HCT116 (cell line): ENCODE results near the gene ACTL10. TPM values are rescaled to one million over a fixed set of nuclear protein-coding genes. Genes with fewer than 3 reads are reported as not detected.

Experiments
- ATAC-seq: fragments of 200-7000 bp; cut with Tn5 transposase; 2 replicates; pipeline ENCODE4 v1.9.1; 2020; ENCODE audit warnings: mild to moderate bottlenecking, moderate library complexity
- BruUV-seq: library from RNA; stranded (reverse); fragments of 400-500 nt; replicated peaks from 2 replicates; lab custom pipeline; 2021; lab: Mats Ljungman, UMichigan
- CTCF ChIA-PET: fragments of 300-600 bp; sonication (Branson Sonifier 250); formaldehyde crosslinking; loops from one replicate; lab custom pipeline; 2021; ENCODE audit warnings: antibody characterized with exemption; lab: Charles Lee
- POLR2A ChIA-PET: fragments of 300-600, 350-600 bp; sonication (Branson Sonifier 250); formaldehyde crosslinking; loops from one replicate; lab custom pipeline; 2021; ENCODE audit warnings: antibody characterized with exemption; lab: Charles Lee
- RAD21 ChIA-PET, 2 experiments: fragments of 300-600 bp; sonication (Branson Sonifier 250); formaldehyde crosslinking; loops; one replicate each; lab custom pipeline; 2023; ENCODE audit warnings: low total read pairs in 2 of 2; ENCODE audit not compliant: uncharacterized antibody in 2 of 2, unreplicated experiment in 2 of 2, low non-redundant PET in 1 of 2; lab: Charles Lee
- DNase-seq: peaks from one replicate; pipeline ENCODE4 v3.0.0-alpha.2; 2010; ENCODE audit warnings: low read depth, low spot score
- H2AFZ ChIP-seq: fragments of 200-600 bp; shearing (Covaris generic), sonication (generic); 2 replicates; pipeline ENCODE4 v1.6.1; 2017; ENCODE audit warnings: low read depth, mixed run types, mixed read lengths, antibody characterized with exemption, low read length; ENCODE audit not compliant: poor library complexity, severe bottlenecking
- H3K27ac ChIP-seq: 2 replicates; pipeline ENCODE4 v1.5.1; 2012; ENCODE audit warnings: low read depth, low read length
- H3K27me3 ChIP-seq: fragments of 200-600 bp; sonication (generic); 2 replicates; pipeline ENCODE4 v1.6.1; 2016; ENCODE audit warnings: mixed run types, low read length, mixed read lengths; ENCODE audit not compliant: insufficient read depth
- H3K36me3 ChIP-seq, 2 experiments: fragments of 200-500 bp in 1 of 2; fragments of 200-600 bp in 1 of 2; sonication (Bioruptor generic) in 1 of 2; sonication (generic) in 1 of 2; 2 replicates each; pipeline versions ENCODE4 v1.5.1 to v1.6.1; 2014 to 2016; ENCODE audit warnings: low read length in 2 of 2, inconsistent platforms in 1 of 2, mixed read lengths in 1 of 2, mixed run types in 1 of 2; ENCODE audit not compliant: insufficient read depth in 2 of 2, control insufficient read depth in 1 of 2
- H3K4me1 ChIP-seq, 2 experiments: fragments of 200-600 bp in 1 of 2; sonication (generic) in 1 of 2; 2 replicates each; pipeline versions ENCODE4 v1.5.1 to v1.6.1; 2012 to 2017; ENCODE audit warnings: low read length in 2 of 2, inconsistent platforms in 1 of 2, mild to moderate bottlenecking in 1 of 2, mixed read lengths in 1 of 2, mixed run types in 1 of 2, moderate library complexity in 1 of 2; ENCODE audit not compliant: insufficient read depth in 2 of 2, control insufficient read depth in 1 of 2
- H3K4me2 ChIP-seq: fragments of 200-600 bp; sonication (generic); 2 replicates; pipeline ENCODE4 v1.6.1; 2017; ENCODE audit warnings: mixed run types, low read length, mixed read lengths
- H3K4me3 ChIP-seq, 2 experiments: fragments of 200-600 bp in 1 of 2; sonication (generic) in 1 of 2; replicated peaks in 1 of 2; 2 replicates each; pipeline ENCODE4 v1.5.1; 2011 to 2016; ENCODE audit warnings: low read length in 2 of 2, control low read depth in 1 of 2, low read depth in 1 of 2, mild to moderate bottlenecking in 1 of 2, mixed read lengths in 1 of 2, mixed run types in 1 of 2
- H3K79me2 ChIP-seq: fragments of 200-600 bp; sonication (generic); 2 replicates; pipeline ENCODE4 v1.6.1; 2017; ENCODE audit warnings: mild to moderate bottlenecking, mixed run types, low read length, moderate library complexity, mixed read lengths; ENCODE audit not compliant: insufficient read depth
- H3K9ac ChIP-seq: fragments of 200-600 bp; sonication (generic); 2 replicates; pipeline ENCODE4 v1.6.1; 2016; ENCODE audit warnings: low read length, mixed read lengths
- H3K9me2 ChIP-seq: fragments of 200-600 bp; sonication (generic), shearing (Covaris generic); 2 replicates; pipeline ENCODE4 v1.6.1; 2017; ENCODE audit warnings: mixed run types, mild to moderate bottlenecking, moderate library complexity; ENCODE audit not compliant: insufficient read depth
- H3K9me3 ChIP-seq, 2 experiments: fragments of 200-500 bp in 1 of 2; fragments of 200-600 bp in 1 of 2; sonication (Bioruptor generic) in 1 of 2; sonication (generic) in 1 of 2; 2 replicates each; pipeline ENCODE4 v1.6.1; 2014 to 2017; ENCODE audit warnings: low read length in 2 of 2, mixed read lengths in 2 of 2, inconsistent platforms in 1 of 2, low read depth in 1 of 2, mild to moderate bottlenecking in 1 of 2, mixed run types in 1 of 2, moderate library complexity in 1 of 2; ENCODE audit not compliant: control insufficient read depth in 1 of 2, insufficient read depth in 1 of 2
- H4K20me1 ChIP-seq: fragments of 200-600 bp; sonication (generic), shearing (Covaris generic); 2 replicates; pipeline ENCODE4 v1.6.1; 2017; ENCODE audit warnings: mixed run types, mild to moderate bottlenecking, moderate library complexity; ENCODE audit not compliant: insufficient read depth
- EGR1 ChIP-seq: IDR thresholded peaks from 2 replicates; pipeline ENCODE4 v1.6.1; 2012; ENCODE audit warnings: low read depth
- FOSL1 ChIP-seq: IDR thresholded peaks from 2 replicates; pipeline ENCODE4 v1.6.1; 2012; ENCODE audit warnings: low read depth
- JUND ChIP-seq: IDR thresholded peaks from 2 replicates; pipeline ENCODE4 v1.6.1; 2012
- RAD21 ChIP-seq: IDR thresholded peaks from 2 replicates; pipeline ENCODE4 v1.6.1; 2012; ENCODE audit warnings: low read depth, mild to moderate bottlenecking
- TCF7L2 ChIP-seq: IDR thresholded peaks from 2 replicates; pipeline ENCODE4 v1.7.0; 2011; ENCODE audit warnings: borderline replicate concordance, inconsistent platforms; ENCODE audit not compliant: insufficient read depth, insufficient read length; ENCODE audit errors: extremely low read depth
- intact Hi-C: fragments of 100-400 bp; cut with micrococcal nuclease; formaldehyde crosslinking; loops from 2 replicates; pipeline ENCODE4 v1.10.0; 2022
- total RNA-seq: library from RNA; stranded (reverse); gene quantifications from one replicate; pipeline ENCODE4 v1.2.1, GENCODE V29; 2021; ENCODE audit not compliant: unreplicated experiment
- TF ChIP-seq, protein P1 (sequence below): IDR thresholded peaks from 2 replicates; pipeline ENCODE4 v1.6.1; 2012; ENCODE audit warnings: low read depth
- TF ChIP-seq, protein P2 (sequence below): IDR thresholded peaks from 2 replicates; pipeline ENCODE4 v1.6.1; 2012
- TF ChIP-seq, protein P3 (sequence below): IDR thresholded peaks from 2 replicates; pipeline ENCODE4 v1.6.1; 2012

Gene ACTL10
- total RNA-seq, 1 experiment from 2014 or later = 0.22 TPM

DNA sequence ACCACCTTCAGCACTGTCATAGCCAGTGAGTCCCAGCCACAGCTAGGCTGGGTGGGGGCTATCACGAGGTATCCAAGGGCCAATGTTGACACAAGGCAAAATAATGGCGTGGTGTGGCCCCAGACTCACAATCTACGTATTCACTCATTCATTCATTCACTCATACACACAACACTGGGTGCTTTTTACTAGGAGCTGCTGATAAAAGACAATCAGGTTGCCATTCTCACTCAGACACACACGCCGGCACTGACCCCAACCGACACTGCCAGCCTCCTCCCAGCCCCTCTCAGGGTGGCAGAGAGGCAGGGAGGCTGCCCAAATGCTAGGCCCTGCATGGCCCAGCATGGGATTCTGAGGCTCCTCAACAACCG lies 6.1 kb upstream of the ACTL10 start:
- no TSS peak for BruUV-seq

DNA sequence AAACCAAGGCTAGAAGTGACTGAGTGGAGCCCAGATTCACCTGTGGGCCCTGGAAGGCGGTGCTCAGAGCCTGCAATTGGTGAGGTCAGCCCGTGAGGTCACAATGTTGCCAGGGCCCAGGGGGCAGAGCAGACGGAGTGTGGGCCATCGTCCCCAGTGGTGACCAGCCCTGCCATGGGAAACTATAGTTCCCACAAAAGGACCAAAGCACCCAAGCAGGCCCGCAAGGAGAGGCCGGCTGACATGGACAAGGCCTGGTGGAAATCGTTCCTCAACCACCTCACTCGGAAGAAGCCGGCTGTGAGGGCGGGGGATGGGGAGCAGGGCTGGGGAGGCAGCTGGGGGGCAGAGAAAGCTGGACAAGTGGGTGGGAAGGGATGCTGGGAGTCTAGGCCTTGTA lies 4.6 kb upstream of the ACTL10 start, which contains the start of gene C20orf144:
TSS of gene C20orf144 (plus strand) at position 156 of the 400 bp plus-strand sequence. CDS start at position 175, 19 bp downstream.
- Histone ChIP-seq H3K9me2 (no peaks in the 10 kb centered on the region), H2AFZ (no peak within 1 kb of the TSS), H3K4me3 (peak within 1 kb of the TSS; percentile 76 to 90), H3K9me3 (no peaks in the 10 kb centered on the region), H4K20me1 (no peaks in the 10 kb centered on the region)
- RAD21 ChIA-PET = no interaction called here
- TF ChIP-seq, protein P1, sequence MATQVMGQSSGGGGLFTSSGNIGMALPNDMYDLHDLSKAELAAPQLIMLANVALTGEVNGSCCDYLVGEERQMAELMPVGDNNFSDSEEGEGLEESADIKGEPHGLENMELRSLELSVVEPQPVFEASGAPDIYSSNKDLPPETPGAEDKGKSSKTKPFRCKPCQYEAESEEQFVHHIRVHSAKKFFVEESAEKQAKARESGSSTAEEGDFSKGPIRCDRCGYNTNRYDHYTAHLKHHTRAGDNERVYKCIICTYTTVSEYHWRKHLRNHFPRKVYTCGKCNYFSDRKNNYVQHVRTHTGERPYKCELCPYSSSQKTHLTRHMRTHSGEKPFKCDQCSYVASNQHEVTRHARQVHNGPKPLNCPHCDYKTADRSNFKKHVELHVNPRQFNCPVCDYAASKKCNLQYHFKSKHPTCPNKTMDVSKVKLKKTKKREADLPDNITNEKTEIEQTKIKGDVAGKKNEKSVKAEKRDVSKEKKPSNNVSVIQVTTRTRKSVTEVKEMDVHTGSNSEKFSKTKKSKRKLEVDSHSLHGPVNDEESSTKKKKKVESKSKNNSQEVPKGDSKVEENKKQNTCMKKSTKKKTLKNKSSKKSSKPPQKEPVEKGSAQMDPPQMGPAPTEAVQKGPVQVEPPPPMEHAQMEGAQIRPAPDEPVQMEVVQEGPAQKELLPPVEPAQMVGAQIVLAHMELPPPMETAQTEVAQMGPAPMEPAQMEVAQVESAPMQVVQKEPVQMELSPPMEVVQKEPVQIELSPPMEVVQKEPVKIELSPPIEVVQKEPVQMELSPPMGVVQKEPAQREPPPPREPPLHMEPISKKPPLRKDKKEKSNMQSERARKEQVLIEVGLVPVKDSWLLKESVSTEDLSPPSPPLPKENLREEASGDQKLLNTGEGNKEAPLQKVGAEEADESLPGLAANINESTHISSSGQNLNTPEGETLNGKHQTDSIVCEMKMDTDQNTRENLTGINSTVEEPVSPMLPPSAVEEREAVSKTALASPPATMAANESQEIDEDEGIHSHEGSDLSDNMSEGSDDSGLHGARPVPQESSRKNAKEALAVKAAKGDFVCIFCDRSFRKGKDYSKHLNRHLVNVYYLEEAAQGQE = no peak
- TF ChIP-seq JUND (no peak), RAD21 (no peak), FOSL1 (no peak), EGR1 (no peak)
- TF ChIP-seq, protein P2, sequence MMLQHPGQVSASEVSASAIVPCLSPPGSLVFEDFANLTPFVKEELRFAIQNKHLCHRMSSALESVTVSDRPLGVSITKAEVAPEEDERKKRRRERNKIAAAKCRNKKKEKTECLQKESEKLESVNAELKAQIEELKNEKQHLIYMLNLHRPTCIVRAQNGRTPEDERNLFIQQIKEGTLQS = no peak
- TF ChIP-seq, all 23 proteins: peak for 0
- peak within 1 kb of the TSS; percentile 80 for H3K9ac ChIP-seq
- intact Hi-C loops = no loop called here
- H3K36me3 ChIP-seq = peaks cover 0 to 3% of the 10 kb centered on the region in 2 experiments; a peak in 1 of 4 replicates
- POLR2A ChIA-PET = no interaction called here
- ATAC-seq (no peak), DNase-seq (no peak)
- no TSS peak for BruUV-seq
- H3K4me2 ChIP-seq = peak within 1 kb of the TSS; percentile 97
- peaks cover 9 to 22% of the 10 kb centered on the region in 2 experiments for H3K4me1 ChIP-seq
- CTCF ChIA-PET = no interaction called here
- peaks cover 6% of the 10 kb centered on the region; the same call in 1 of the 2 replicates for H3K79me2 ChIP-seq
- no peaks in the 10 kb centered on the region for H3K27me3 ChIP-seq
- peak within 1 kb of the TSS; percentile 80 for H3K27ac ChIP-seq

More for the DNA sequence above, 6.1 kb upstream of the ACTL10 start:
- ATAC-seq (no peak), DNase-seq (no peak)
- H3K27ac ChIP-seq = no peak overlapping the region
- no peak overlapping the region for H3K4me2 ChIP-seq
- peaks cover 9 to 22% of the 10 kb centered on the region in 2 experiments for H3K4me1 ChIP-seq
- no peaks in the 10 kb centered on the region for H3K27me3 ChIP-seq
- no peak overlapping the region for H3K4me3 ChIP-seq
- H3K9me3 ChIP-seq = no peaks in the 10 kb centered on the region
- no peaks in the 10 kb centered on the region for H3K9me2 ChIP-seq
- CTCF ChIA-PET = no interaction called here
- intact Hi-C loops = no loop called here
- H4K20me1 ChIP-seq = no peaks in the 10 kb centered on the region
- H3K79me2 ChIP-seq = peaks cover 6% of the 10 kb centered on the region; the same call in 1 of the 2 replicates
- H3K9ac ChIP-seq = no peak overlapping the region
- H3K36me3 ChIP-seq = peaks cover 0 to 3% of the 10 kb centered on the region in 2 experiments; a peak in 1 of 4 replicates
- POLR2A ChIA-PET = no interaction called here
- TF ChIP-seq, protein P3, sequence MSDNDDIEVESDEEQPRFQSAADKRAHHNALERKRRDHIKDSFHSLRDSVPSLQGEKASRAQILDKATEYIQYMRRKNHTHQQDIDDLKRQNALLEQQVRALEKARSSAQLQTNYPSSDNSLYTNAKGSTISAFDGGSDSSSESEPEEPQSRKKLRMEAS = no peak
- TF ChIP-seq TCF7L2 = no peak
- TF ChIP-seq, all 23 proteins: peak for 0
- RAD21 ChIA-PET = interaction anchor here in 1 of 2 experiments (0.6 kb wide), 1 partner anchor 217 kb away, joined by 5 read pairs; the partner anchor contains the start of gene SNTA1
- no peak overlapping the region for H2AFZ ChIP-seq
